Natural killer cell (primary cell): ENCODE results near the gene CCDC57. TPM values are rescaled to one million over a fixed set of nuclear protein-coding genes. Genes with fewer than 3 reads are reported as not detected.

Source experiments
- ATAC-seq, 3 donors: fragments of 150-1000 bp in 2 of 3; fragments of 200-7000 bp in 1 of 3; cut with Tn5 transposase; 1 replicate in 1 of 3; 2 replicates in 2 of 3; pipeline ENCODE4 v1.10.0; 2021; ENCODE audit warnings: mild to moderate bottlenecking in 2 of 3, moderate library complexity in 2 of 3
- DNase-seq, 2 donors: peaks; one replicate each; pipeline versions ENCODE4 v3.0.0 to v3.0.0-alpha.2; 2013 to 2021; ENCODE audit warnings: mixed read lengths in 1 of 2
- H3K27ac ChIP-seq: one replicate; pipeline ENCODE4 v1.5.1; 2013; ENCODE audit warnings: mild to moderate bottlenecking, low read length
- H3K27me3 ChIP-seq: one replicate; pipeline ENCODE4 v1.6.1; 2013; ENCODE audit warnings: low read length; ENCODE audit not compliant: control insufficient read depth, insufficient read depth
- H3K36me3 ChIP-seq: one replicate; pipeline ENCODE4 v1.6.1; 2013; ENCODE audit warnings: low read length; ENCODE audit not compliant: control insufficient read depth, insufficient read depth
- H3K4me1 ChIP-seq: one replicate; pipeline ENCODE4 v1.6.1; 2013; ENCODE audit warnings: low read length; ENCODE audit not compliant: control insufficient read depth, insufficient read depth
- H3K4me3 ChIP-seq: one replicate; pipeline ENCODE4 v1.5.1; 2013; ENCODE audit warnings: low read length
- H3K9me3 ChIP-seq: one replicate; pipeline ENCODE4 v1.6.1; 2013; ENCODE audit warnings: low read length; ENCODE audit not compliant: control insufficient read depth, insufficient read depth
- H3K27ac Mint-ChIP-seq, 2 donors: one replicate each; pipeline ENCODE4 v1.8.0; 2022; ENCODE audit warnings: mild to moderate bottlenecking in 2 of 2, mixed read lengths in 2 of 2, moderate library complexity in 1 of 2
- H3K27me3 Mint-ChIP-seq, 2 donors: one replicate each; pipeline ENCODE4 v1.8.0; 2022; ENCODE audit warnings: low read depth in 2 of 2, mixed read lengths in 2 of 2
- H3K36me3 Mint-ChIP-seq: one replicate; pipeline ENCODE4 v1.8.0; 2022; ENCODE audit warnings: mixed read lengths
- H3K4me1 Mint-ChIP-seq, 2 donors: one replicate each; pipeline ENCODE4 v1.8.0; 2022; ENCODE audit warnings: mixed read lengths in 2 of 2
- H3K4me3 Mint-ChIP-seq: one replicate; pipeline ENCODE4 v1.8.0; 2022; ENCODE audit warnings: mild to moderate bottlenecking, moderate library complexity, mixed read lengths
- H3K9me3 Mint-ChIP-seq, 2 donors: one replicate each; pipeline ENCODE4 v1.8.0; 2022; ENCODE audit warnings: mixed read lengths in 2 of 2
- WGBS: methylation state at CpG from one replicate; pipeline ENCODE4 v1.1.7; 2013; ENCODE audit warnings: missing lambda C conversion rate; ENCODE audit not compliant: insufficient coverage; 5-methylcytosine and 5-hydroxymethylcytosine counted together
- intact Hi-C: fragments of 100-400 bp; cut with micrococcal nuclease; formaldehyde crosslinking; loops from one replicate; pipeline ENCODE4 v1.14.2; 2022
- total RNA-seq, 4 donors: library from RNA; stranded (reverse); fragments of 120-200 nt in 1 of 4; gene quantifications; one replicate each; pipeline versions ENCODE4 v1.2.3 to v1.2.4, GENCODE V29; 2013 to 2022
- TF ChIP-seq, protein P1 (sequence below): fragments of 200-600 bp; IDR thresholded peaks from one replicate; pipeline ENCODE4 v1.8.0; 2022; ENCODE audit warnings: antibody characterized with exemption

Gene CCDC57
- total RNA-seq, 3 donors from 2014 or later (not counting 1 experiment from before 2014, with no cell fraction given) = 69.7 to 79.2 (median 75.1) TPM

DNA sequence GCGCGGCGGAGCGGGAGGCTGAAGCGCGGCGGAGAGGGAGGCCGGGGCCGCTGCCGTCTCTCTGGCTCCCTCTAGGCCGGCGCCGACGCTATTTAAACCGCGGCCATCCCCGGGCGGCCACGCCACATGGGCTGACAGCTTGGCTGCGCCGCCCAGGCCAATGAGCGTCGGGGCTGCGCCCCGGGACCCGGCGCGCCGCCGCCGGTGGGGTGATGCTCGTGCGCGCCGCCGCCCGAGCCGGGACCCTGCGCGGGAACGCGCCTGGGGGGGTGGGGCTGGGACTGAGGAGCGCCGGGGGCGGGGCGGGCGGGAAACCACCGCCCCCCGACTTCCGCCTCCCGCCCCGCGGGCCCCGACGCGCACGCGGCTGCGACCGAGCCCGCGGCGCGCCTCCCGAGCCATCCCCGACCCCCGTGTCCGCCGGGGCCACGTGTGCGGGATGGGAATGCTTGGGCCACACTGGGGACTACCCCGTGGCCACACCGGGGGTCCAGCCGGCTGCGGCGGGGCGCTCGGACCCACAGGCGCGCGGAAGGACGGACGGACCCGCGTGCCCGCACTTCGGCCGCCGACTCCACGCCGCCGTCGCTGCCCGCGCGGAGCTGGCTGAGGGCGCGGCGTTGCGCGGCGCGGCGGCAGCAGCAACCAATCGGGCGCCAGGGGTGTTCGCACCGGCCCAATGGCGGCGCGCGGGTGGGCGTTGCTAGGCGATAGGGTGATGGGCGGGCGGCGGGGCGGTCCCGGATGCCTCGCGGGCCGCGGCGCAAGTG lies 114.3 kb downstream of the CCDC57 start, which contains the start of gene FASN:
Gene FASN (minus strand): TSS at position 68 of the 770 bp plus-strand sequence. CDS start 1,791 bp downstream, outside the sequence.
- Mint-ChIP-seq H3K4me3 (peak within 1 kb of the TSS; percentile 83), H3K36me3 (no peaks in the 10 kb centered on the region), H3K27me3 (no peaks in the 10 kb centered on the region), H3K9me3 (no peaks in the 10 kb centered on the region), H3K27ac (peak within 1 kb of the TSS in 1 of 2 donors; percentile 81), H3K4me1 (peaks cover 0 to 4% of the 10 kb centered on the region in 2 donors)
- Histone ChIP-seq H3K27ac (peak within 1 kb of the TSS; percentile 86), H3K36me3 (peaks cover 19% of the 10 kb centered on the region), H3K27me3 (no peaks in the 10 kb centered on the region), H3K4me3 (peak within 1 kb of the TSS; percentile 42), H3K4me1 (peaks cover 23% of the 10 kb centered on the region), H3K9me3 (no peaks in the 10 kb centered on the region)
- DNase-seq (peak; percentile 90 to 96), ATAC-seq (peak; percentile 79 to 91 (median 81))
- intact Hi-C loops = loop anchor here (2.0 to 10.0 kb wide), 2 partner anchors 76 to 224 kb away; partner anchors contain the start of genes ARHGDIA, CENPX and LRRC45
- under 1% methylated on average over 117 of the region's 124 CpGs for WGBS
- TF ChIP-seq, protein P1, sequence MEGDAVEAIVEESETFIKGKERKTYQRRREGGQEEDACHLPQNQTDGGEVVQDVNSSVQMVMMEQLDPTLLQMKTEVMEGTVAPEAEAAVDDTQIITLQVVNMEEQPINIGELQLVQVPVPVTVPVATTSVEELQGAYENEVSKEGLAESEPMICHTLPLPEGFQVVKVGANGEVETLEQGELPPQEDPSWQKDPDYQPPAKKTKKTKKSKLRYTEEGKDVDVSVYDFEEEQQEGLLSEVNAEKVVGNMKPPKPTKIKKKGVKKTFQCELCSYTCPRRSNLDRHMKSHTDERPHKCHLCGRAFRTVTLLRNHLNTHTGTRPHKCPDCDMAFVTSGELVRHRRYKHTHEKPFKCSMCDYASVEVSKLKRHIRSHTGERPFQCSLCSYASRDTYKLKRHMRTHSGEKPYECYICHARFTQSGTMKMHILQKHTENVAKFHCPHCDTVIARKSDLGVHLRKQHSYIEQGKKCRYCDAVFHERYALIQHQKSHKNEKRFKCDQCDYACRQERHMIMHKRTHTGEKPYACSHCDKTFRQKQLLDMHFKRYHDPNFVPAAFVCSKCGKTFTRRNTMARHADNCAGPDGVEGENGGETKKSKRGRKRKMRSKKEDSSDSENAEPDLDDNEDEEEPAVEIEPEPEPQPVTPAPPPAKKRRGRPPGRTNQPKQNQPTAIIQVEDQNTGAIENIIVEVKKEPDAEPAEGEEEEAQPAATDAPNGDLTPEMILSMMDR = peak; percentile 23

DNA sequence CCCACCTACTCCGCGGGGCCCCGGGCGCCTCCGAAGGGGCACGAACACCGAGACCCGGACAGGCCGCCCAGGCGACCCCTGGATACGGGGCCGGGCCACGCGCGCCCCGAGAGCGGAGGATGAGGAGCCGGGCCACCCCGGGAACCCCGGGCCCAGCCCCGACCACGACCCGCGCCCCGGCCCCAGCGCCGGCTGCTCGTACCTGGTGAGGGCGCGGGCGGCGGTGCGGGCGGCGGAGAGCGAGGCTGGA lies 114.8 kb downstream of the CCDC57 start:
- Histone ChIP-seq H3K9me3 (no peaks in the 10 kb centered on the region), H3K36me3 (peaks cover 24% of the 10 kb centered on the region), H3K4me1 (peaks cover 23% of the 10 kb centered on the region), H3K27ac (peak overlapping the region; percentile 66), H3K27me3 (no peaks in the 10 kb centered on the region), H3K4me3 (peak overlapping the region; percentile 42)
- DNase-seq (no peak), ATAC-seq (peak in 1 of 3 donors; percentile 1)
- Mint-ChIP-seq H3K4me1 (peaks cover 0 to 4% of the 10 kb centered on the region in 2 donors), H3K9me3 (no peaks in the 10 kb centered on the region), H3K27ac (peak overlapping the region in 1 of 2 donors; percentile 72), H3K4me3 (peak overlapping the region; percentile 83), H3K36me3 (no peaks in the 10 kb centered on the region), H3K27me3 (no peaks in the 10 kb centered on the region)
- intact Hi-C loops = loop anchor here (2.0 to 10.0 kb wide), 2 partner anchors 75 to 223 kb away; partner anchors contain the start of genes ARHGDIA, CENPX and LRRC45
- TF ChIP-seq, protein P1 = no peak
- WGBS = under 1% methylated on average over 36 of the region's 36 CpGs

DNA sequence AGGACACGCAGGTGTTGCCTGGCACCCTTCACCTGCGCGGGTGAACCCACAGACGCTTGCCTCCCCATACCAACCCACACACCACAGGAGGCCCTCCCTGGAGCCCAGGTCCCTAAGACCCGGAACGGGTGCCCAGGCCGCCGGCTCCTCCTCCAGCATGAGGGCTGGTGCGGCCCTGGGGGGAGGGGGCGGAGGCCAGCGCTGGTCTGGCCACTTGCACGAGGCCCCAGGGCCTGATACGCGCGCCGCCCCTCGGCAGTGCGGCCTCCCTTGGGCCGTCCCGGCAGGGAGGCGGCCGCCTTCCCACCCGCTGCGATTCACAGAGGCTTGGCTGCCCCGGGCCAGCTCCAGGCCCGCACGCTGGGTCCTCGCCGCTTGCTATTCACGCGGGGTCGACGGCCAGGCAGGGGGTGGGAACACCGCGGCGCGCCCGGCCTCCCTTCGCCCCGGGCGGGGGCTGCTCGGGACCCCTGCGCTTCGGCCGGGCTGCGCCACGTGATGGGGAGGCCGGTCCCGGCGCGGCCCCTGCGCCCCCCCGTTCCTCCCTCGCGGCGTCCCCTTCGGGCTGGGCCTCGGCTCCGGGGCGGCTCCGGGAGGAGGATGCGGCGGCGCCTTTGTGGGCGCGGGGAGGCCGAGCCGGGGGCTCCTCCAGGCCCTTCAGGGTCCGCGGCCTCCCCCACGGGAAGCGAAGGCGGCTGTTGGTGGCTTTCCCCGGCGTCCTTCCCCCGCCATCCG lies 115.3 kb downstream of the CCDC57 start:
- intact Hi-C loops = loop anchor here (10.0 kb wide), 1 partner anchor 223 kb away; the partner anchor contains the start of gene ARHGDIA
- ATAC-seq = no peak
- Mint-ChIP-seq H3K36me3 (no peaks in the 10 kb centered on the region), H3K27me3 (no peaks in the 10 kb centered on the region), H3K27ac (peak overlapping the region in 1 of 2 donors; percentile 72), H3K4me1 (peaks cover 0 to 4% of the 10 kb centered on the region in 2 donors), H3K9me3 (no peaks in the 10 kb centered on the region), H3K4me3 (peak overlapping the region; percentile 83)
- TF ChIP-seq, protein P1 = no peak
- H3K9me3 ChIP-seq = no peaks in the 10 kb centered on the region
- WGBS = 2% methylated on average over 77 of the region's 77 CpGs
- H3K4me3 ChIP-seq = peak overlapping the region; percentile 42
- peak overlapping the region; percentile 66 for H3K27ac ChIP-seq
- peaks cover 26% of the 10 kb centered on the region for H3K36me3 ChIP-seq
- DNase-seq = peak in 1 of 2 donors; percentile 39
- no peaks in the 10 kb centered on the region for H3K27me3 ChIP-seq
- peaks cover 23% of the 10 kb centered on the region for H3K4me1 ChIP-seq
